ENCODE results near the gene SCUBE1. TPM values are rescaled to one million over a fixed set of nuclear protein-coding genes. Genes with fewer than 3 reads are reported as not detected.

The SCUBE1 gene
- total and polyA plus RNA-seq, 10 of the 15 experiments (the other 5 are each of a cell fraction or from before 2014, with no cell fraction given): not detected

- TF ChIP-seq BCL3 (IDR thresholded peaks at IDR 0.05; ENCODE audit: borderline replicate concordance, insufficient read depth, low read depth, low read length, poor library complexity, severe bottlenecking) (no peak), POLR2AphosphoS5 (IDR thresholded peaks at IDR 0.05; ENCODE audit: low read length) (no peak), ATF7 (IDR thresholded peaks at IDR 0.05; ENCODE audit: low read depth) (no peak)
Measured at GRCh38 chr22:43197271-43197941, 145.8 kb downstream of the SCUBE1 start (continued).

DNA sequence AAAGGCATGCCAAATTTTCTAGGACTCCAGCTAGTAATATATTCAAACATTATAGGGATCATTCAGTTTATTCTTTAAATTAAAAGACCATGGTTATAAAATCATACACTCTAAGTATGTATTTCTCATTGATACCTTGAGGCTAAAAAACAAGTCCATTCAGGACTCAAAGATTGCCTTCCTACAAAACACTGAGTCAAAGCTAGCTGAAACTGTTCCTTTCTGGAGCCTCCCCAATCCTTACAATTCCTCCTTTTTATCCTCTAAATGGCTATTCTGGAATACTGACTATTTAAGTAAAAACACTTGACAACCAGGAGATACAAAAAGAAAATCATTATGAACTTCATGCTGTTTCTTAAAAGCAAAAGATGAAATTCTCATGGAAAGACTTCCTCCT lies 151.3 kb downstream of the SCUBE1 start:
- intact Hi-C loops (cut with micrococcal nuclease; ENCODE audit: unreplicated experiment) (no loop called here), in situ Hi-C loops (cut with MboI) (no loop called here)
- Histone ChIP-seq H2AFZ (ENCODE audit: control insufficient read depth, low read depth, low read length) (no peak overlapping the region), H3K9ac (ENCODE audit: control insufficient read depth, insufficient read depth, low read length) (no peak overlapping the region), H3K4me1 (ENCODE audit: control insufficient read depth, insufficient read depth, low read length) (peaks cover 4% of the 10 kb centered on the region; the same call in 1 of the 2 replicates), H3K27me3 (replicated peaks in 1 of 2; ENCODE audit: control insufficient read depth in 2 of 2, insufficient read depth in 2 of 2, low read length in 1 of 2) (no peaks in the 10 kb centered on the region; a peak in 1 of 4 replicates), H3K4me3 (no peak overlapping the region), H4K20me1 (ENCODE audit: control insufficient read depth, insufficient read depth) (no peaks in the 10 kb centered on the region), H3K4me2 (ENCODE audit: control insufficient read depth, insufficient read depth) (no peak overlapping the region), H3K9me3 (replicated peaks; ENCODE audit: control insufficient read depth, insufficient read depth, low read length) (peaks cover 5% of the 10 kb centered on the region; the same call in 2 of the 3 replicates), H3K79me2 (ENCODE audit: control insufficient read depth, insufficient read depth, low read length) (peaks cover under 1% of the 10 kb centered on the region; the same call in 1 of the 2 replicates), H3K27ac (ENCODE audit: control insufficient read depth, insufficient read depth) (no peak overlapping the region), H3K36me3 (ENCODE audit: control insufficient read depth in 2 of 2, insufficient read depth in 2 of 2, low read length in 1 of 2) (no peaks in the 10 kb centered on the region)
- ChIA-PET CTCF (interaction anchor here (0.7 kb wide), 1 partner anchor 82 kb away, joined by 3 read pairs; no protein-coding TSS in a partner anchor), POLR2A (interaction anchor here (0.7 kb wide), 1 partner anchor 42 kb away, joined by 5 read pairs; no protein-coding TSS in a partner anchor), RAD21 (ENCODE audit: unreplicated experiment) (no interaction called here), SMC1A (ENCODE audit: uncharacterized antibody, unreplicated experiment) (interaction anchor here (0.6 kb wide), 1 partner anchor 40 kb away, joined by 3 read pairs; no protein-coding TSS in a partner anchor)
- no peak for ATAC-seq
- no peak for FAIRE-seq
- no peak for DNase-seq (ENCODE audit: low read depth, low spot score)
- BruUV-seq (replicated peaks): no TSS peak
- no peak for TF ChIP-seq WRNIP1 (IDR thresholded peaks at IDR 0.05; ENCODE audit: borderline replicate concordance, low read depth, low read length)
- TF ChIP-seq ESRRA (IDR thresholded peaks at IDR 0.05; ENCODE audit: low read length): no peak
- TF ChIP-seq IKZF1 (conservative IDR thresholded peaks at IDR 0.05): no peak
- TF ChIP-seq, protein P1, sequence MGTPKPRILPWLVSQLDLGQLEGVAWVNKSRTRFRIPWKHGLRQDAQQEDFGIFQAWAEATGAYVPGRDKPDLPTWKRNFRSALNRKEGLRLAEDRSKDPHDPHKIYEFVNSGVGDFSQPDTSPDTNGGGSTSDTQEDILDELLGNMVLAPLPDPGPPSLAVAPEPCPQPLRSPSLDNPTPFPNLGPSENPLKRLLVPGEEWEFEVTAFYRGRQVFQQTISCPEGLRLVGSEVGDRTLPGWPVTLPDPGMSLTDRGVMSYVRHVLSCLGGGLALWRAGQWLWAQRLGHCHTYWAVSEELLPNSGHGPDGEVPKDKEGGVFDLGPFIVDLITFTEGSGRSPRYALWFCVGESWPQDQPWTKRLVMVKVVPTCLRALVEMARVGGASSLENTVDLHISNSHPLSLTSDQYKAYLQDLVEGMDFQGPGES (IDR thresholded peaks at IDR 0.05): no peak
- TF ChIP-seq MEF2B (IDR thresholded peaks at IDR 0.05; ENCODE audit: partially characterized antibody, poor library complexity, severe bottlenecking): no peak
- TF ChIP-seq TCF3 (IDR thresholded peaks at IDR 0.05; ENCODE audit: borderline replicate concordance, insufficient read depth, low read depth, low read length): no peak
- TF ChIP-seq TAF1 (IDR thresholded peaks at IDR 0.05; ENCODE audit: borderline replicate concordance, low read depth, low read length): no peak
- TF ChIP-seq BCL3 (IDR thresholded peaks at IDR 0.05; ENCODE audit: borderline replicate concordance, insufficient read depth, low read depth, low read length, poor library complexity, severe bottlenecking): no peak
- TF ChIP-seq YBX1 (IDR thresholded peaks at IDR 0.05): no peak
- no peak for TF ChIP-seq KLF5 (IDR thresholded peaks at IDR 0.05; ENCODE audit: partially characterized antibody)
- TF ChIP-seq TARDBP (IDR thresholded peaks at IDR 0.05; ENCODE audit: borderline replicate concordance): no peak
- no peak for TF ChIP-seq PAX8 (IDR thresholded peaks at IDR 0.05)
- TF ChIP-seq EED (IDR thresholded peaks at IDR 0.05; ENCODE audit: low read depth): no peak
- TF ChIP-seq EGR1 (IDR thresholded peaks at IDR 0.05; ENCODE audit: borderline replicate concordance in 1 of 2, low read depth in 2 of 2, low read length in 2 of 2): no peak
- no peak for TF ChIP-seq FOXM1 (IDR thresholded peaks at IDR 0.05; ENCODE audit: low read depth, low read length)
- no peak for TF ChIP-seq SP1 (IDR thresholded peaks at IDR 0.05; ENCODE audit: low read depth, low read length)
- no peak for TF ChIP-seq MEF2A (IDR thresholded peaks at IDR 0.05; ENCODE audit: insufficient read depth, low read depth, low read length)

Data from GM12878 (cell line).